ENCODE results near the gene LPP.

Gene LPP

GRCh38 chr3:188360364-188360881 lies 206.5 kb downstream of the LPP start:
- no peak for DNase-seq (ENCODE audit: low read depth in 3 of 3)

GRCh38 chr3:188361888-188362287 lies 207.9 kb downstream of the LPP start:
- DNase-seq (ENCODE audit: low read depth in 3 of 3): no peak

DNA sequence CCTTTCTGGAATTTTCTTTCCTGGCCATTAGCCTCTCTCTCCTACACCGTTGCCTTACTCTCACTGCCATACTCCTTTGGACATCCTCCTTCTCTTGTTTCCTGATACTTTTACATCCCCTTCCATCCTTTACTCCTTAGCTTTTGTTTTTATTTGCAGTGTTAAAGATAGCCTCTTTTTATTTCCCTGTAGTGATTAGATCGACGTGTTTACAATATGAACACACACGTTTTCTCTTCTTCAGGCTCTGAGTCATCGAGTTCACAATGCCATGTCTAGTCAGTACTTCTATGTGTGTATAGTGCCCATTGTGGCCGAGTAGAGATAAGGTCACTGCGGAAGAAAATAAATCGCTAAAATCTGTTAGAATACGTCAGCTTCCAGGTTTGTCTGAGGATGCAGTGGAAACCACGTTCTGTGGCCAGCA lies 208.5 kb downstream of the LPP start:
- no peak for DNase-seq (ENCODE audit: low read depth in 3 of 3)

- DNase-seq (ENCODE audit: low read depth in 3 of 3): no peak
Observed at GRCh38 chr3:188365184-188365583, 211.2 kb downstream of the LPP start.

DNA sequence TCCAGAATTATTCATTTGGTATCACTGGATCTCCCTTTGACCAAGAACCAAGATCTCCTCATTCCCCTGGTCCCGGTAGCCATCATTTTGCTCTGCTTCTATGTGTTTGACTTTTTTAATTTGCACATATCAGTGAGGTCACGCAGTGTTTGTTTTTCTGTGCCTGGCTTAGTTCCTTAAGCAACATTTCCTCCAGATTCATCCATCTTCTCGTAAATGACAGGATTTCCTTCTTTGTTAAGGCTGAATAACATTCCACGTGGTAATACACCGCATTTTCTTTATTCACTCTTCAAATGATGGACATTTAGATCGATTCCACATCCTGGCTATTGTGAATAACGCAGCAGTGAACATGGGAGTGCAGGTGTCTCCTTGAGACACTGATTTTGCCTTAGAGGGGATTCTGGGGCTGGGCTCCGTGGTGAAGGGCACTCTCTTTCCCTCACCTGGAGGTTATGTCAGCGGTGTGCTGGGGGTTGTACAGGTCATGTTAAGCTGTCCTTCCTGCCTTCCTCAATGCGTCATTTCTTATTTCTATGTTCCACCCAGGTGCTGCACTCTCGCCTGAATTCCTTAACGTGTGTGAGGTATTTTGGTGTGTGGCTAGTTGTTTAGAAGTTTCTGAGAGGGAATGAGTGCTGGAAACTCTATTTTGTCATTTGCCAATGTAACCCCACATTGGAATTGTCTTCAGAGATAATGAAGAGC lies 212.2 kb downstream of the LPP start:
- no peak for DNase-seq (ENCODE audit: low read depth in 3 of 3)

- no peak for DNase-seq (ENCODE audit: low read depth in 3 of 3)
Observed at GRCh38 chr3:188367678-188368077, 213.7 kb downstream of the LPP start.

GRCh38 chr3:188369526-188369925 lies 215.6 kb downstream of the LPP start:
- no peak for DNase-seq (ENCODE audit: low read depth in 3 of 3)

DNA sequence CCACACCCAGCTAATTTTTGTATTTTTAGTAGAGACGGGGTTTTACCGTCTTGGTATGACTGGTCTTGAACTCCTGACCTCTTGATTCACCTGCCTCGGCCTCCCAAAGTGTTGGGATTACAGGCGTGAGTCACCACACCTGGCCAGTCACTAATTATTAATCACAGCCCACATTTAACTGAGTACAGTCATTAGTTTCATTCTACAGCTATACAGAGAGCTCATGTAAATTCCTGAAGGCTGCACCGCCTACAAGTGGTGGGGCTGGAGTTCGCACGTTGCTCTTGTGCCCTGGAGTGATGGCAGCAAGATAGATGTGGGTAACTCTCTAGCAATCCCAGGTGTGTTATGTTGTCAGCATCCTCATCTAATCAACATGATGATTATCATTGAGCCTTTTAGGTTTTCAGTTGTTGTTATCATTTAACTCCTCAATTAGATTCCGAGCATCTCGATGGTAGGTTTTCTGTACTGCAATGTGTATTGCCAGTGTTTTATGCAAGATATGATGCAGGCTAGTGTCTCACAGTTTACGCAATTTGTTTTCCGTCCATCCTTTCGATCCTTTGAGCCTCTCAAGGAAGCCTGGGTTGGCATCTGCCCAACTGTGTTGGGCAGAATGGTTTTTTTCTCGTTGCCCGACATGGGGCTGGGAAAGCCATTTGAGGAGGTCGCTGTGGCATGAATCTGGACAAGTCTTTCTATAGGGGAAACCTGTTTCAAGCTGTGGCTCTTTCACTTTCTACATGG lies 216.3 kb downstream of the LPP start:
- no peak for DNase-seq (ENCODE audit: low read depth in 3 of 3)

DNA sequence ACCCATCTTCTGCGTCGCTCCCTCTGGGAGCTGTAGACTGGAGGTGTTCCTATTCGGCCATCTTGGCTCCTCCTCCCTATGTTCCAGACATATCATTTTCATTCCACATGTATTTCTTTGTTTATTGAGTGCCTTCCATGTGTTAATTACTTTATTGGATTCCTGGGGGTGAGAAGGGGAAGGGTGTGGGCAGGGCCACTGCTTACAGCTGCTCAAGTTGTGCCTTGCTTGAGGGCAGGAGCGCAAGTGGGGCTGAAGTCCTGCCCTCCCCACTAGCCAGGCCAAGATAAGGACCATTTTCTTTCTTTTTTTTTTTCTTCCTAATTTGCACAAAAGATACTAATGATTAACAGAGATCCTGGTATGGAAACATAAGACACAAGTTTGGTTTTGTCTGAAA lies 224.8 kb downstream of the LPP start:
- DNase-seq (ENCODE audit: low read depth in 3 of 3): no peak

DNA sequence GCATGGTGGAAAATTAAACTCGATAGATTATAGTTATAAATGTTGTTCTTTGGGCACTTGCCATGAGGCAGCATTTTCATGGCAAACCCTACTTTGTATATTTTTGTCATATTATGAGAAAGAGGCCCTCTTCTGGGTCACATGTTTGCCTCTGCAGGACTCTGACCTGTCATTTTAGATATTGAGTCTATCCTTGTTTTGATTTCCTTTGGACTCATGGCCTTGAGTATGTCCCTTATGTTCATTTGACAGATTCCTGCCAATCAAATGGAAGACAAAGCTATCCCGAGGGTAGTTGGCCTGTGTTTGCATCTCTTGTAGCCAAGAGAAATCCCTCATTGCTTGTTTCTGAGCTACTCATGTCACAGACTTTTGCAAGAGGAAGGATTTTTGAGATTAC lies 226.3 kb downstream of the LPP start:
- DNase-seq (ENCODE audit: low read depth in 3 of 3): no peak

- DNase-seq (ENCODE audit: low read depth in 3 of 3): no peak
Observed at GRCh38 chr3:188380722-188381121, 226.8 kb downstream of the LPP start.

- no peak for DNase-seq (ENCODE audit: low read depth in 3 of 3)
Observed at GRCh38 chr3:188383748-188384147, 229.8 kb downstream of the LPP start.

DNA sequence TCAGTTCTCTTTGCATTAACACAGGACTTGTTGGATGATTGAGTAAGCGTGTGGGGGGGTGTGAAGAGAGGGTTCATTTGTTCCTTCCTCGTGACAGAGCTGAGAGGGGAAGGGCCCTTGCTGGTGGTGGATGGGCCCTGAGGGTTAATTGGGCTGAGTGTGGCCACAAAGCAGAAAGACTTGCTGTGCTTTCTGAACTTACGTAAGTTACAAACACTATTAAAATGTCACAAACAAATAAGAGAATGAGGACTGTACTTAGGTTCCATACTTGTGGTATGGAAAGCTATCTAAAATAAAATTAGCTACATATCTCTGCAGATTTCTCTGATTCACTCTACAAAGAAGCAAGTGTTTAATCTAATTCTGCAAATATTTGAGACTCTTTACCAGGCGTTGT lies 231.3 kb downstream of the LPP start:
- DNase-seq (ENCODE audit: low read depth in 3 of 3): no peak

GRCh38 chr3:188389711-188390342 lies 235.9 kb downstream of the LPP start:
- peak; percentile 18 to 45 (median 23) for DNase-seq (ENCODE audit: low read depth in 3 of 3)

DNA sequence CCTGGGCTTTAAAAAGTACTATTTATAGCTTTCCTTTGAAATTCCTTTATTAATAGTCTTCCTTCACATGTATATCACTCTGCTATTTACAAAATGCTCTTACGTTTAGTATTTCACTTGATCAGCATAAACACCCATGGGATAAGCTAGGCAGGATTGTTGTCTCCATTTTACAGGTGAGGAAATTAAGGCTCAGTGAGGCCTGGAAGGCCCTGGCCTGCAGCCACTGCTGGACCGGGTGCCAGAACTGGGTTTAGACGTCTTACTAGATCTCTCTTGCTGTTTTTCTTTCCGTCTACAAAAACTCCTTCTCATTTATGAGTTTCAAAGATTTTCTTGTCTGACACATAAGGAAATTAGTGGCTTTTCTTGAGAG lies 236.4 kb downstream of the LPP start:
- no peak for DNase-seq (ENCODE audit: low read depth in 3 of 3)

GRCh38 chr3:188390775-188391443 lies 237.0 kb downstream of the LPP start:
- DNase-seq (ENCODE audit: low read depth in 3 of 3): no peak

- no peak for DNase-seq (ENCODE audit: low read depth in 3 of 3)
Observed at GRCh38 chr3:188391592-188391991, 237.6 kb downstream of the LPP start.

DNA sequence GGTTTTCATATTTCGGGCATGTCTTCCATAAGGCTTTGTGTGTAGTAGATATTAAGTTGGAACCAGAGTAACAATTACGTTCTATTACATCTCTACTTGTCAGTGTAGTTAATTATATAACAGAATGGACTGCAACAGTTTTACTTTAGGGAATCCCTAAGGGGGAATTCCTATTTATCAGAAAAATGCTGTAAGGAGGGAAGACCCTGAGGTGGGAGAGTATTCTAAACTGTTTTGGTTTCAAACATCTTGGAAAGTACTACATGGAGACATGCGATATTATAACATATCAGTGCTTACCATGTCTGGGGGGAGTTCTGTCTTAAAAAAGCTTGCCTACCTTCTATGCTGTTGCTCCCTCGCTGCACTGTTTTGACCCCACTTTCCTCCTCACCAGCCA lies 238.1 kb downstream of the LPP start:
- DNase-seq (ENCODE audit: low read depth in 3 of 3): no peak

DNA sequence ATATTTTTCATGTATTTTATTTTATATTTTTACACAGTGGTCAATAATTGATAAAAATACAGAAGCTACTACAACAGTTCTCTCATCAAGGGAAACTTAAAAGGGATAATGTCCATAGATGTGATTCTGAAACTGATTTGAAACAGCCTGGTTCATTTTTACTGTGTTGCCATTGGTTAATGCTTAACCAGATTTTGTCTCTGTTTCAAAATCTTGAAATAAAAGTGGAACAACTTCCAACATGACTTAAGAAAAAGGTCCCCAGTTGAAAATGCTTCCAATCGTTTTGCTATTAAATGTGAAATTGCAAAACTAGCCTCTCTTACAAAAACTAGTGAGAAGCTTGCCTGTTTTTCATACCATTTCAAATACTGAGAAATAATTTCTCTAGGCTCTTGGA lies 240.7 kb downstream of the LPP start:
- no peak for DNase-seq (ENCODE audit: low read depth in 3 of 3)

DNA sequence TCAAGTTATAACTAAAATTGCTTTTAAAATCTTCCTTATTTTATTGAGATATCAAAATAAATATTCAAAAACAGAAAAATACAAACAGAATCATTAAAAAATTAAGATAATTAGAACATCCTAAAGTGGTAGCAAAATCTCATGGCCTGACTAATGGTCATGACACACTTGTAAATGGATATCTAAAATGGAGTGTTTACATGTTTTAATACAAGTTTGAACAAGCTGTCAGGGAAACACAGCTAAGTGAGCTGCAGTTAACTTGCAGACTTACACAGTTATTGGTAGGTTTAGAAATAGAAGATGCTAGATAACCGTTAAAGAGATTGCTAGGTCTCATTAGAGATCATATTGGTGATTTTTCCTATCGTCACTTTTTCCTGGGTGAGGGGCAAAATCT lies 242.3 kb downstream of the LPP start:
- DNase-seq (ENCODE audit: low read depth in 3 of 3): no peak

- no peak for DNase-seq (ENCODE audit: low read depth in 3 of 3)
Observed at GRCh38 chr3:188396900-188397299, 242.9 kb downstream of the LPP start.

Data from stimulated activated CD4-positive, alpha-beta T cell treated with anti-CD3 and anti-CD28 coated beads, TNF-alpha, amount 100 ng/mL, for 24 hours (primary cell).